ENCODE results near the gene BIN1.

The BIN1 gene

DNA sequence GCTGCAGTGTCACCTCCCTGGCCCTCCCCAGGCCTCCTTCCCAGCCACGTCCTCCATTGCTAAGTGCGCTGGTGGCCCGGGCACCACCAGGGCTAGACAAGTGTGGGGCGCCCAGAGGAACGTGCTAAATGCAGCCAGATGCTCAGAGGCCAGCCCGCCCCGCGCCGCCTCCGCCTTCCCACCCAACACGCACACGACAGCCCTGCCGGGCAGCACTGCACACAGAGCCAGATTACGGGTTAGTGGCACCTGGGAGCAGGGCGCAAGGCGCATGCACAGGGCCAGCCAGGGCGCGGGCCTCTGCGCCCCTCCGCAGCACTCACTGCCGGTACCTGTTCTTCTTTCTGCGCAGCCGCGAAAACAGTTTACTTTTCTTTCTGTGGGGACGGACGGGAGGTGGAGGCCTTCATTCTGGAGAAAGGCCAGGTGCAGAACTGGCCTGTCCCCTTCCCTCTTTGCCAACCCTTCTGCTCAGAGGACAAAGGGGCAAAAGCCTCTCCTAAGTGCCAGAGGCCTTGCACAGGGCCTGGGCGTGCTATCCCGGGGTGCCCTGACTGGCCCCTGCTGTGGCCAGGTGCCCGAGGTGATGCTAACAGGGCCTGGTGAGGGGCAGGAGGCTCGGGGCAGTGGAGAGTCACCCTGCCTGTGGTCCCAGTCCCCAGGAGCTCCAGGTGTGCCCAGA, 46.5 kb downstream of the BIN1 start:
- no peak for DNase-seq (ENCODE audit: low read depth, low spot score)

DNA sequence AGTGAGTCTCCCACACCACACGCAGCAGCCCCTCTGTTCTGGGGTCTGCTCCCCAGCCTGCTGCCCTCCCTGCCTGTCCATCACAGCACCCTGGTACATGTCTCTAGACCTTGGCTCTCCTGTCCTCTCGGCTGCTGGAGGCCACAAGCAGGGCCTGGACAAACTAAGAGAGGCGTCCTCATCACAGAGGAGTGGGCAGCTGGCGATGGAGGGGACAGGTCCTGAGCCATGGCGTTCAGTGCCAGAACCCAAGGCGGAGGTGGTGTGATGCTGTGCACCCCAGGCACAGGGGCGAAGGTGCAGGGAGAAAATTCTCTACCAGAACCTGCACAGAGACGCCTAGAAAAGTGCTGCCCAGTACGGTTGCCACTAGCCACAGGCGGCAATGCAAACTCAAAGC, 47.4 kb downstream of the BIN1 start:
- no peak for DNase-seq (ENCODE audit: low read depth, low spot score)

DNA sequence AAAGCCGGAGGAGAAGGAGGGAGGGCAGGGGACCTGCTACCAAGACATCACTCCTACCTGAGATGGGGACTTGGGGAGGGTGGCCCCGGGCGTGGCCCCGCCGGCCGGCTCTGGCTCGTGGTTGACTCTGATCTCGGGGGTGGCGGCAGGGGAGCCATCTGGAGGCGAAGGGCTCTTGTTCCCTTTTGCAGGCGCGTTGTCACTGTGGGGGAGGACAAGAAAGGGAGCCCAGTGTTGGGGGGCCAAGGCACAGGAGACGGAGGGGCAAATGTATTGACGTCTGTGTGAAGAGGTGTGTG, 48.1 kb downstream of the BIN1 start:
- DNase-seq (ENCODE audit: low read depth, low spot score) = no peak

DNA sequence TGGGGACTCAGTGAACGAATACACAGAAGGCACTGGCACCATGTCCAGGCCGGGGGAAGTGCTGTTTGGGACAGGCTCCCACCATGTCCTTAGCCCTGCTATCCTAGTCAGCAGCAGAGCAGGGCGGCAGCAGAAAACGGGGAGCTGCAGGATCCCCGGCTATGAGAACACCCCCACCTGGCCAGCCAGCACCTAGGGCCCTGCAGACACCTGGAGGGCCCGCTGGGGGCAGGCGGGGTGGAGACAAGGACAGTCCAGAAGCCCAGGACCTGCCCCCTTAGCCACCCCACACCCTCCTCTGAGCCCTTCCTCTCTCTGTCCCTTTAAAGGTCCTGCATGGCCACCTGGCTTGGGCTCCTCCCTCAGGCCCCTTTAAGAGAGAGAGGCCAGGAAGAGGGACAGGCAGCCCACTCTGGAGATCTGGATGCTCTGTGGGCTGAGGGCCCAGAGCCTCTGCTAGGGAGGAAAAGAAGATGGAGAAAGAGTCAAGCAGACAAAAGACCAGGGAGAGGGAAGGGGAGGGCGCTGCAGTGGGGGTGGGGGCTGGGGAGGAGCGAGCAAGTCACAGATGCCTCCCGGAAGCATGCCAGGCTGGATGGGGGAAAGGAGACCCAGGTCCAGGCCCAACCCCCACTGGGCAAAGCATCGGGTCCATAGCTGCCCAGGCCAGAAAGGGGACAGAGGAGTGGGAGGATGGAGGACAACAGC, 48.6 kb downstream of the BIN1 start:
- no peak for DNase-seq (ENCODE audit: low read depth, low spot score)

DNA sequence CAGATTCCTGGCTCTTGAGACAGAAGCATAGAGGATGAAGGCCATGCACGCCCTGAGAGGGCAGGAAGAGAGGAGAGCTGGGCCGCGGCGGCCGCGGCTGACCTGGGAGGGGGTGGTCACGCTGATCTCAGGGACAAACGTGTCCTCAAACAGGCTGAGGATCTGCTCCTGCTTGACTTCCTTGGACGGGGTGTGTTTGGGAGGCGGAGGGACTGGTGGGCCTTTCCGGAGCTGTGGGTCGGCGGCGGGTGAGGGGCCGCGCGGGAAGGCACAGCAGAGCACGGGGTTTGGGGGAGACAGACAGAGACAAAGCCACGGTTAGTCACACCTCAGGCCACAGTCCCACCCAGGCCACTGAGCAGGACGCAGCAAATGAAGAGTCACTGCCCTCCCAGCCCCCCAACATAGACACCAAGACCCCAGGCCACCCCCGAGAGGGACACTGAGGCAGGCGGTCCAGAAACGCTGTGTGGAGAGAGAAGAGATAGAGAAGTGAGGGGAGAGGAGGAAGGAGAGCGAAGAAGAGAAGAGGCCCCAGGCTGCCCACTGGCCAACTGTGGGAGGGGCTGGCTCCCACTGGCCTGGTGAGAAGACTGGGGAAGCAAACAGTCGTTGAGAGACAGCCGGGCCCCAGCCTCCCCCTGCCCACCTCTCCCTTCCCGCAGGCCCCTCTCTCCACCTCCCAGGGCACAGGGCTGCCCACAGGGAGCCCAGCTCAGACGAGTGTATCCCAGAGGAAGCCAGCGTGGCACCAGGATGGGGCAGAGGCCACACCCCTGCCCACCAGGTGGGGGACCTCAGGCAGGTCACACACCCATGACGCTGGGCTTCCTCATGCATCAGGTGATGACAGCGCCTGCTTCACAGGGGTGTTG, 49.3 kb downstream of the BIN1 start:
- DNase-seq (ENCODE audit: low read depth, low spot score) = no peak

DNA sequence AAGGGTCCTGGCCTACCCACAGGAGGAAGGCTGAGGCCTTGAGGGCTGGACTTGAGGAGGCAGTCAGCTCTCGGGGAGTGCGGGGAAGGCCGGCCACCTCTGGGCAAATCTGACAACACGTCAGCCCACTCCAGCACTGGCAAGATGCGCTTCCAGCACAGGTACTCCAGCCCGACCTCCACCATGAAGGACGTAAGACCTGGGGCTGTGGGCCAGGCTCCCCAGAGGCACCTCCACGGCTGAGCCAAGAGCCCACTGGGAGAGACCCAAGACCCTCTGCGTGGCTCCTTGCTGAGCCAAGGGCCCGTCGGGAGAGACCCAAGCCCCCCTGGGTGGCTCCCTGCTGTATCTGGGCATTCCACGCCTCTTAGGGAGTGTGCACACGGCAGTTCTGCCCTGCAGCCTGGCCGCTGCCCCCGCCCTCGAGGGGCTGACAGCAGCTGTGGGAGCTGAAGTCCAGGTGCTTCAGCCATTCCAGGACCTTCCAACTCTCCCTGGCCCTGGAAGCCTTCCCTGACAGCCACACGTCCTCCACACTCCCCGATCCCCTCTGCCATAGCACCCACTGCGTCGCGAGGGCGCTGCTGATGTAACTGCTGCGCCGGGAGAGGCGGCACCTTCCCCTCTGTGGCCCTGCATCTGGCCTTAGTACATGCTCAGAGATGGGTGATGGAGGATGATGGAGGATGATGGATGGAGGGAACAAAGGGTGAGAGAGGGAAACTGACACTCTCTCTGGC, 50.2 kb downstream of the BIN1 start:
- DNase-seq (ENCODE audit: low read depth, low spot score) = no peak

DNA sequence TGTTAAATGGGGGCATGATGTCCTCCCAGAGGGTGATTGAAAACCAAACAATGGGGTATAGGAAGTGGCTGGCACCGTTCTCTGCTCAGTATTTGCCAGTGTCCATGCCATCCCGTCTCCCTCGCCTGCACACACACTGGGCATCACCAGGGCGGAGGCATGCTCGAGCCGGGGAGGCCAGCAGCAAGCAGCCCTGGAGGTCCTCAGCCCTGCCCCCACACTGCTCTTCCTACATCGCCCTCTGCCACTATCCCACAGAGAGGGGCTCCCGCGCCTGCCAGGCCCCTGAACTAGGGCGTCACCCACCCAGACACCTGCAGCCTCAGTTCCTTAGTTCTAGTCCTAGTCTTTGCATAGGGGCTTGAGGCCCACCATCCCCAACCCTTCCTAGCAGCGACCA, 50.9 kb downstream of the BIN1 start:
- DNase-seq (ENCODE audit: low read depth, low spot score) = no peak

DNA sequence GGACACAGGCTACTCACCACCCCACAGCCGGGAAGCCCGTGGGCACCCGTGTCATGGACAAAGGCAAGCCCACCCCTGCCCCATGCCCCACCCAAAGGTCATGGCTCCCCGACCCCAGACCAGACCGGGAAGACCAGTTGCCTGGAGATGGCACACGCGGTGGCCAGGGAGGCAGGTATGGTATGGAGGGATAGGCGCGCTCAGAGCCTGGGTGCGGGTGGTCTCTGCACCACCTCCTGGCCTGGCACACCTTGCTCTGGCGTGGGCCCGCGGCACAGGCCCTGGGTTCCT, 51.2 kb downstream of the BIN1 start:
- DNase-seq (ENCODE audit: low read depth, low spot score) = no peak

DNA sequence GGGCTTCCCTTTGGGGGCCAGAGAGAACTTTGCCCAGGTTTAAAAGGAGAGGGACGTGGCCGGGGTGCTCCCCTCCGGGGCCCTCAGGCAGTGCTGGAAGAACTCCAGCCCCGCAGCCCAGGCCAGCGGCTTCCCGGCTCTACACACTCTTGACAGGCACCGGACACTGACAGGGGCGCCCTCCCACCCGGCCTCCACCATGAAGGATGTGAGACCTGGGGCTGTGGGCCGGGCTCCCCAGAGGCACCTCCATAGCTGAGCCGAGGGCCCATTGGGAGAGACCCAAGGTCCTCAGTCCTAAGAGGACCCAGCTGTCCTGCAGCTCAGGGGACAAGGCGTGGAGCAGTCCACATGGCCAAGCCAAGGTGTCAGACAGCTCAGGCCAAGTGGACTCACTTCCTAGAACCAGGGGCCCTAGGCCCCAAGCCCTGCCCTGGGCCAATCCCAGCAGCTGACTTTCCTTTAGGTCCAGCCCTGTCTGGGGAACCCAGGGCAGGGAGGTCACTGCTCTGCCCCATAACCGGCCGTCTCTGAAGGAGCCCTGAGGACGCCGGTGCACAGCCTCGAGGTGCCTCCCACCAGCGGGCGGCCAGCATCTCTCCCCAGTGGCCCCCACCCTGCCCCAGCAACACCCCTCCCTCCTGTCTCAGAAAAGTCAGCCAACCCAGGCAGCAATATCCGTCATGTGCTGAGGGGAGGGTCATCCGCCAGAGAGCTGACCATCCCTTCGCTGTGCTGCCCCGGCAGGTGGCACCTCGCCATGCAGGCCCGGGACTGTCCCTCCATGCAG, 51.8 kb downstream of the BIN1 start:
- no peak for DNase-seq (ENCODE audit: low read depth, low spot score)

DNA sequence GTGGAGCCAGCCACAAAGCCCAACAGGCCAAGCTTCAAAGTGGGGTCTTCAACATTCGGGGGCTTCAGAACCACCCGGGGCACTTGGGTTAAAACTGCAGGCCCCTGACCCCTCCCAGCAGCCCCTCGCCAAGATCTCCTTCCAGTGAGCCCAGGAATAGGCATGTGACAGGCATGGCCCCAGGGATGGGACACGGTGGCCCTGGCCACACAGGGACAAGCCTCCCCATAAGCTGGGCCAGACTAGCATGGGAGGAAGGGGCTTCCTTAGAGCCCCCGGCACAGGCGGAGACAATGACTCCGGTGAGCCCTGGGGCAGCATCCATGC, 52.4 kb downstream of the BIN1 start:
- no peak for DNase-seq (ENCODE audit: low read depth, low spot score)

DNA sequence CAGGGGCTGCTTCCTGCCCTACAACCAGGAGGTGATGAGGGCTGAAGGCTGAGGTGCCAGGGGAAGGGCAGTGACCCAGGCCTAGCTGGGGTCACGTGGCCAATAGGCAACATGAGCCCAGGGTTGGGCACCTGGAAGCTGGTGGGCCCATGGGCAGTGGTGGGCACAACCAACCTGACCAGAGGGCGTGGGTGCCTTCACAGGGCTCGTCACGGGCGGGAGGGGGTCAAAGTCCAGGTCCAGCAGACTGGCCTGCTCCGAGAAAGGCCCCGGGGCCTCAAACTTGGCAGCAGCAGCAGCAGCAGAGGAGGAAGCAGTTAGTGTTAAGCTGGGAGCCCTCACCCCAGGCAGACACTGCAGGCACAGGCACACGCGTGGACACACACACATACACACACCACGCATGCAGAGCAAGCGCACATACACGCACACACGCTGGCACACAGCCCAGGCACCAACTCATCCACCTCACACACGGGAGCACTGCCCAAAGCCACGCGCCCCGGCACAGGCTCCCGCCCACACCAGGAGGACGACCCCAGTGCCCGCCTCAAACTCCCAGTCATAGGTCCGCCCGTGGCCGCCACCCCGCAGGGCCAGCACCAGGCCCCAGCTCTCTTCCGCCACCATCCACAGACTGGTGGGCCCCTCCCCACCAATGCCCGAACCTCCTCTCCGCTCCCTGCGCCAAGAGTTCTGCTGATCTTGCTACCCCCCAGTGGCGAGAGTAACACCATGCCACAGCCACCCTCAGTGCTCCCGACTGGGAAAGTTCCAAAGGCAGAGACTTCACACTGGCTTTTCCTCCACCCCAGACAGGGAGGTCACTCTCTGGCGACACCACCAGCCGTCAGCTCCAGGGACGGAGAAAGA, 53.0 kb downstream of the BIN1 start:
- no peak for DNase-seq (ENCODE audit: low read depth, low spot score)

DNA sequence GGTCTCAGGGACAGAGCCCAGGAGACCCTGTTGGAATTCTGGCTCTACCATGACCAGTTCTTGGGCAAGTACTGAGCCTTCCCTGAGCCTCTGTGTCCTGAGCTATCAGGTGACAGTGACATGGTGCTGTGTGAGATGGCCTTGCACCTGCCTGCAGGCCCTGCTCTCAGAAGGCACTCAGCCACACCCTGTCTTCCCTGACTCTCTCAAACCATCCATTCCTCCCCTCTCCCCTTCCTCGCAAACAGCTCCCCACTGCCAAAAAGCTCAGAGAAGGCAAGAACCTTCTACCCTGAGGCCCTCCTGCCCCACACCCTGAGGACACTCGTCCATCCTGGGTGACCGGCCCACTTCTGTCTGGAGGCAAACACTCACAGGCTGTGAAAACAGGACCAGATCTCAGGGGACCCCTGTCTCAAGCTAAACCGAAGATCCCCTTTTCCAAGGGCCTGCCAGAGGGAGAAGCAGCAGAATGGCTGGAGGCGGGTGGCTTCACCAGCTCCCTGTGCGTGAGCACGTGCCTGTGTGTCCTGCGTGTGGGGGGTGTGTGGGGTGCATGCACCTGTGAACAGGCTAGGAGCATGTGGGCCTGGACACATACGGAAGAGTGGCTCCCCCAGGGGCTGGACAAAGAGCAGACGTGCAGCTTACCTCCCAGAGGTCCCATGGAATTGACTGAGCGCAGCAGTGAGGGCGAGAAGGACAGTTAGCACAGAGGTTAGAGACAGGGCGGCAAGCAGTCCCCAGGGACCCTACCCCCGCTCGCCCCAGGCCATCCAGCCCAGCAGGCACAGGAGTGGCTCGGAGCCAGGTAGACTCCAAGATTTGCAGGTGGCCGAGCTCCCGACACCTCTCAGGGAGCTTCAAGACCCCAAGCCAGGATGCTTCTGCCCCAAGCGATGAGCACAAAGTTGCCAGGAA, 53.9 kb downstream of the BIN1 start:
- no peak for DNase-seq (ENCODE audit: low read depth, low spot score)

DNA sequence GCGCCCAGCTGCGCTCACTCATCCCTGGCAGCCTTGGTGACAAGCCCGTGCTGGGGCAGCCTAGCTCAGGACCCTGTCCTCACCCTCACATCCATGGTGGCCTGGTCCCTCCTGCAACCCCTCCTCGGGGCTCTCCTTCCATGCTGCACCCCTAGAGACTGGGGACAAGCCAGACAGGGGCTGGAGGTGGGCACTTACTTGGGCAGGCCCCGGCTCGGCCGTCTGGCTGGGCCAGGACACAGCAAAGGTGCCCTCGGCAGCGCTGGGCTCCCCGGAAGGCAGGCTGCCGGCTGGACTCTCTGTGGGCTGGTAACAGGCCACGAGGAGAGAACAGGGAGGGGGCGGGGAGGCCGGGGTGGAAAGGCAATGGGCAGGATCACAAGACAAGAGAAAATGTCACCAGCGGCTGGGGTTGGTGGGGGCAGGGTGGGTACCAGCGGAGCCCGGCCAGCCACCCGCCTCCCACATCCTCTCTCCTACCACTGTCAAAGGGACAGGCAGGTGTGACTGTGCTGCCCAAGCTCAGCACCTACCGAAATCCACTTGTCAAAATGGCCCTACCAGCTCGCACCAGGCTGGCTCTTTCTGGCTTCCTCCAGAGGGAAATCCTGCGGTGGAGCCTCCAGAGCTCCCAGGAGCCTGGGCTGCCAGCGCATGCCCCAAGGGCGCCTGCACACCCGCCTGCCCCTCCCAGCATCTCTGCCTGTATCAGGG, 54.7 kb downstream of the BIN1 start:
- DNase-seq (ENCODE audit: low read depth, low spot score) = no peak

DNA sequence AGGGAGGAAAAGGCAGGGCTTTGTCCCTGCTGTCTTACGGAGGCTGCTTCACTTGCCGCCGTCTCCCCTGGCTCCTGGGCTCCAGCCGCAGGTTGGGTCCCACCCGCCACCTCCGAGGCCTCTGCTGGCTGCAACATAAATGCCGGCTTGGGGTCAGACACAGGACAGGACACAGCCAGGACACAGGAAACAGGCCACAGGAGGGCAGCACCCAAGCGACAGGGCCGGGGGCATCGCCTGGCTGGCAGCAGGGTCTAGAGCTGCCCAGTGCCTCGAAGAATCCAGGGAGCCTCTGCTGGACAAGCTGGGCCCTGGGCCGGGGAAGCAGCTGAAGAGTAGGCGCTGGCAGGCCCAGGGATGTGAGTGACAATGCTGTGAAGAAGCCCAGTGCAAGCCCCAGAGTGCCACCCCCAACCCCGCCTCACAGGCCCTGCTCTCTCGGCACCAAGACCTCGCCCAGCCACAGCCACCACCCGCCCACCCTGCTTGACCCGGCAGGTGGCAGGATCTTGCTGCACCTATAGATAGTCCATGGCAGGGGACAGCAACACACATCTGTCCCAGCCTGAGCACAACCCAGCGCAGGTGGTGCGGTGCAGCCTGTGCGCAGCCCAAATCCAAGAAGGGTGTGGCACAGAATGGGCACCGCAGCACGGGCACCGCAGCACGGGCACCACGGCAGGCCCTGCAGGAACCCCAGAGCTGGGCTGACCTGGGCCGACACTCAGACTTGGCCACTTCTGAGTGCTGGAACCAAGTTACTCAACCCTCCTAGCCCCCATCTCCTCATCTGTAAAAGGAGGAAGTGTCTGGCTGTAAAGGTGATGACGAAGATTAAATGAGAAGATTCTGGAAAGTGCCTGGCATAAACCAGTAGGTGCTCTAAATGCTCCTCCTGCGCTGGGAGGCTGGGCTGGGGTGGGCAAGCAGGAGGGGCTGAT, 55.6 kb downstream of the BIN1 start:
- no peak for DNase-seq (ENCODE audit: low read depth, low spot score)

DNA sequence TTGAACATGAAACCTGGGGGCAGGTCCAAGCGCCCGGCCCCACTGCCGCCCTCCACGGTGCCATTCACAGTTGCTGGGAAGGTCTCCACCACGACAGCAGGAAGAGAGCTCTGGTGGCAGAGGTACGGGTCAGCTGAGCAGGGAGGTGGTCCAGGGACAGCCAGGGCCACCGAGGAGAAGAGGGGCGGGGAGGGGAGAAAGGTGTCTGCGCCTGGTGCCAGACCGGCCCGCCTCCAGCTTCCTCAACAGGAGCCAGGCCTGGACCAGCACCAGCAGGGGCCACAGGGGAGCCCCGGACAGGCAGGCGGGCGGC, 56.2 kb downstream of the BIN1 start:
- no peak for DNase-seq (ENCODE audit: low read depth, low spot score)

DNA sequence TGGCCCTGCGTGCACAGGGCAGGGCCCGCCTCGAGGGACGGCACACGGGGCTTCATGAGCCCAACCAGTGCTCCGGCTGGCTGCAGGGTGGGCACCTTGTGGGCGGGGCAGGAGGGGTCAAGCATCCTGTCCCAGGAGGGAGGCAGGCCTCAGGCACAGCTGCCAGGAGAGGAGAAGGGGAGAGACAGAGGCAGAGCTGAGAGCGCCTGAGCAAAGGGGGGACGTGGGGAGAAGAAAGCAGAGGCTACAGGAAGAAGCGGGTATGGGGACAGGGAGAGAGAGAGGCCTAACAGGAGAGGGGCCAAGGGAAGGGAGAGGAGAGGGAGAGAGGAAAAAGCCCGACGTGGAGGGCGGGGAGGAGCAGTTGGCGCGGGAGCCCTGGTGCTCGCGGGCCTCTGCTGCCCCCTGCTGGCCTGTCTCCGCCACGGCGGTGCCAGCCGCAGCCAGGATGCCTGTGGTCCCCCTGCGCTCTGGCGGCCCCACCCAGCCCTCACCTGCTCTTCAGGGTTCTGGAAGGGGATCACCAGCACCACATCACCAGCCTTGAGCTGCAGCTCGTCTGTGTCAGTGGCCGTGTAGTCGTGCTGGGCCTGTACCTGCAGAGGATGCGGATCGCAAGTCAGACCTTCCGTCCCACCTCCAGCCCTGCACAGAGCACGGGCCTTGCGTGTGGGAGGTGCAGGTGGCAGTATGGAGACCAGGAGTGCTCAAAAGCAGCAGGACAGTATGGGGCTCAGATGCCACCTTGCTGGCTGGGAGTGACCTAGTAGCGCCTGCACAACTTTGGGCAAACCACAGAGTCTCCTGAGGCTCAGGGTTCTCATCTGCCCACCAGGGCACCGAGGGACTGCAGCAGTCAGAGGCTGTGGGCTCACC, 56.8 kb downstream of the BIN1 start:
- no peak for DNase-seq (ENCODE audit: low read depth, low spot score)

Data from iPS DF 19.7 (cell line).